Esophagus squamous epithelium (tissue), 5 donors: ENCODE results near the gene FBXL15. TPM values are rescaled to one million over a fixed set of nuclear protein-coding genes. Genes with fewer than 3 reads are reported as not detected.

Source experiments
- DNase-seq: peaks from one replicate; lab custom pipeline; 2025; lab: John Stamatoyannopoulos, UW
- H3K27ac ChIP-seq, 4 donors: fragments of 200-600 bp; sonication (generic); one replicate each; pipeline ENCODE4 v1.5.1; 2016 to 2019; ENCODE audit warnings: mild to moderate bottlenecking in 1 of 4
- H3K27me3 ChIP-seq, 4 donors: fragments of 200-600 bp; sonication (generic); 1 replicate in 3 of 4; 2 replicates in 1 of 4; pipeline versions ENCODE4 v1.5.1 to v1.6.0; 2017 to 2021; ENCODE audit warnings: antibody characterized with exemption in 1 of 4
- H3K36me3 ChIP-seq, 3 donors: fragments of 200-600 bp; sonication (generic); one replicate each; pipeline ENCODE4 v1.5.1; 2016 to 2019
- H3K4me1 ChIP-seq, 3 donors: fragments of 200-600 bp; sonication (generic); one replicate each; pipeline ENCODE4 v1.5.1; 2017 to 2019
- H3K4me3 ChIP-seq, 4 donors: fragments of 200-600 bp; sonication (generic); 1 replicate in 3 of 4; 2 replicates in 1 of 4; pipeline ENCODE4 v1.5.1; 2016 to 2019; ENCODE audit warnings: mild to moderate bottlenecking in 2 of 4, moderate library complexity in 1 of 4
- H3K9me3 ChIP-seq, 3 donors: fragments of 200-600 bp; sonication (generic); one replicate each; pipeline ENCODE4 v1.5.1; 2016 to 2019
- POLR2A ChIP-seq, 4 donors: fragments of 450-650 bp; IDR thresholded peaks; one replicate each; pipeline ENCODE4 v1.6.1; 2017; ENCODE audit warnings: antibody characterized with exemption in 4 of 4, mild to moderate bottlenecking in 4 of 4, moderate library complexity in 3 of 4
- WGBS, 2 donors: methylation state at CpG; one replicate each; pipeline ENCODE4 v1.1.5; 2018; 5-methylcytosine and 5-hydroxymethylcytosine counted together
- intact Hi-C: fragments of 100-400 bp; cut with DNase I; formaldehyde crosslinking; loops from one replicate; pipeline ENCODE4 v1.15.0; 2022
- total RNA-seq, 4 donors: library from RNA; depleted of rRNA; stranded (reverse); fragments of >200 nt; gene quantifications; one replicate each; pipeline ENCODE4 v1.1.0, GENCODE V29; 2016
- TF ChIP-seq, protein P1 (sequence below), 6 experiments: fragments of 450-650 bp in 4 of 6; fragments of 200-600 bp in 2 of 6; sonication (generic) in 2 of 6; IDR thresholded peaks; one replicate each; pipeline ENCODE4 v1.5.1; 2016 to 2019; ENCODE audit warnings: antibody characterized with exemption in 6 of 6, mild to moderate bottlenecking in 4 of 6, moderate library complexity in 4 of 6
- donor health status: DM: yes; HTN: yes; CAD: no.

FBXL15 gene
- total RNA-seq, 4 donors from 2014 or later, result 10.6 to 20.2 (median 18.8) TPM

- WGBS, 2 donors, result 0 to 1% methylated on average over 11 of the region's 11 CpGs
- peak overlapping the region; percentile 51 to 95 (median 86) for H3K4me3 ChIP-seq
- intact Hi-C loops, result no loop called here
- TF ChIP-seq POLR2A (IDR thresholded peaks at IDR 0.05), result no peak
- TF ChIP-seq, protein P1, sequence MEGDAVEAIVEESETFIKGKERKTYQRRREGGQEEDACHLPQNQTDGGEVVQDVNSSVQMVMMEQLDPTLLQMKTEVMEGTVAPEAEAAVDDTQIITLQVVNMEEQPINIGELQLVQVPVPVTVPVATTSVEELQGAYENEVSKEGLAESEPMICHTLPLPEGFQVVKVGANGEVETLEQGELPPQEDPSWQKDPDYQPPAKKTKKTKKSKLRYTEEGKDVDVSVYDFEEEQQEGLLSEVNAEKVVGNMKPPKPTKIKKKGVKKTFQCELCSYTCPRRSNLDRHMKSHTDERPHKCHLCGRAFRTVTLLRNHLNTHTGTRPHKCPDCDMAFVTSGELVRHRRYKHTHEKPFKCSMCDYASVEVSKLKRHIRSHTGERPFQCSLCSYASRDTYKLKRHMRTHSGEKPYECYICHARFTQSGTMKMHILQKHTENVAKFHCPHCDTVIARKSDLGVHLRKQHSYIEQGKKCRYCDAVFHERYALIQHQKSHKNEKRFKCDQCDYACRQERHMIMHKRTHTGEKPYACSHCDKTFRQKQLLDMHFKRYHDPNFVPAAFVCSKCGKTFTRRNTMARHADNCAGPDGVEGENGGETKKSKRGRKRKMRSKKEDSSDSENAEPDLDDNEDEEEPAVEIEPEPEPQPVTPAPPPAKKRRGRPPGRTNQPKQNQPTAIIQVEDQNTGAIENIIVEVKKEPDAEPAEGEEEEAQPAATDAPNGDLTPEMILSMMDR (IDR thresholded peaks at IDR 0.05), result no peak
- peak overlapping the region; percentile 81 to 93 (median 90) for H3K27ac ChIP-seq
- no peak for DNase-seq
- peaks cover 16 to 46% (median 16%) of the 10 kb centered on the region in 3 donors for H3K4me1 ChIP-seq
- H3K9me3 ChIP-seq, result no peaks in the 10 kb centered on the region
- no peaks in the 10 kb centered on the region for H3K27me3 ChIP-seq
- peaks cover 0 to 2% (median 0%) of the 10 kb centered on the region in 3 donors for H3K36me3 ChIP-seq
These were observed 29.4 kb downstream of the FBXL15 start for GRCh38 chr10:102450124-102450373.

DNA sequence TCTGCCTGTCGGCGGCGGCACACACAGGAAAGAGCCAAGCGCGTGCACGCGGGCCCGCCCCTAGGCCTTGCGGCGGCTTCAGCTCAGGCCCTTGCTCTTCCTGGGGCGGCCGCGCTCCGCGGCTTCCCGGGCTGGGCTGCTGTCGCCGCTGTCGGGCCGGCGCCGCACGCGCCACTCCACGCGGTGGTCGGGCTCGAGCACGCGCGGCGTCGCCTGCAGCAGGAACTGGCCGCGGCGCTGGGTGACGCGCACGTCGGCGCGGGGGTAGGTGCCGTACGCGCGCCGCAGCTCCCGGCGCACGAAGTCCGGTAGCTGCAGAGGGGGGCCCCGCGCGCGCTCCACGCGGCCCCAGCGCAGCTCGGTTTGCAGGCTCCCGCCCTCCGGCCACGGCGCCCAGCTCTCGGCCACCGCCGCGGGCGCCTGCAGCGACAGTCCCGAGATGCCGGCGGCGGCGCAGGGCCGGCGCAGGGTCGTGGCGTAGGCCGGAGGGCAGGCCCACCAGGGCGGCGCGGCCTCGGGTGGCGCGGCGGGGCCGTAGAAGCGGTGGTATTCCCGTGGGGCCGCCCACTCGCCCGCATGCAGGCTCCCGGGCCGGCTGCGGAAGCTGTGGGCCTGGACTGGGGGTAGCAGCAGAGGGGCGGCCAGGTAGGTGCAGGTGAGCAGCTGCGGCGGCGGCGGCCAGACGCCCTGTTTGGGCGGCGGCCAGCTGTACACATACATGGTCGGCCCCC, 29.9 kb downstream of the FBXL15 start:
- TF ChIP-seq POLR2A (IDR thresholded peaks at IDR 0.05), result peak in 2 of 4 donors; percentile 64 to 76
- TF ChIP-seq, protein P1 (IDR thresholded peaks at IDR 0.05), result peak in 1 of 6 experiments; percentile 47
- WGBS, 2 donors, result 0% methylated on average over 5 to 6 of the region's 104 CpGs
- DNase-seq, result peak; percentile 51

DNA sequence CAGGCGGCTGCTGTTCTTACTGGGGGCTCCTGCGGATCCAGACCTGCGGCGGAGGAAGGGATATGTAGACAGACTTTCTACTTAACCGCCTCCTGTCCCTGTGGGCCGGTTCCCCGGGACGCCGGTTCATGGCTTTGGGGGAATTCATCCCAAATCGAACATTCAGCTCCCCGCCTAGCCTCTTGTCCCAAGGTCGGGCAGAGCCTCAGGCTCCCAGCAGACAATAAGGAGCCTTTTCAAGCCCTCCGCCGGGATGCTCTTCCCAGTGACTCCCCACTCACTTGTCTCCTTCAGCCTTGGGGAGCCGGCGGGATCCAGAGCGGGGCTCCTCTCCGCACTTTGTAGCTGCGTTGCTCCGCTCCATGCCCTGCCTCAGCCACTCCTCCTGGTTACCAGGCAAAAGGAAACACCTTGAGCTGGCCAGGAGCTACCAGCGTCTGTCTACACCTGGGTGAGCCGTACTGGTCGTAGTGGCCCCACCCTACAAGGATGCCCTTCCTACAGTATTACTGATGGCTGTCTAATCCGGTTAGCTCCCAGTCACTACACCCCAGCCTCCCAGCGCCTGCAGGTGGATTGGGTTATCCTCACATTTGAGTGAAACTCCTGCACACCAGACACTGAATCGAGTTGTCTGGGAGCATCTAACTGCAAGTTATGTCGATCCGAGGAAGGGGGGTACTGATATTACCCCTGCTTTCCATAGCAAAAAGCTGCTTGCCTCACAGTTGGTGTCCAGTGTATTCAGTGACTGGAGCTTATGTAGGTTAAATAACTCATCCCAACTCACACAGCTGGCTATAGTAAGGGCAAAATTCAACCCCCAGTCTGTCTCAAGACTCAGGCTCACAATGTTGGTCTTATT, 30.7 kb downstream of the FBXL15 start, which contains the start of gene C10orf95:
TSS of gene C10orf95 (minus strand) at position 439 of the 865 bp plus-strand sequence. CDS start 450 bp downstream, outside the sequence.
- peak within 1 kb of the TSS; percentile 51 to 95 (median 86) for H3K4me3 ChIP-seq
- H3K4me1 ChIP-seq, result peaks cover 16 to 54% (median 16%) of the 10 kb centered on the region in 3 donors
- H3K36me3 ChIP-seq, result peaks cover 0 to 12% (median 0%) of the 10 kb centered on the region in 3 donors
- WGBS, 2 donors, result 18 to 45% methylated on average over 12 to 19 of the region's 28 CpGs
- intact Hi-C loops, result no loop called here
- no peaks in the 10 kb centered on the region for H3K9me3 ChIP-seq
- peak within 1 kb of the TSS; percentile 81 to 93 (median 90) for H3K27ac ChIP-seq
- H3K27me3 ChIP-seq, result no peaks in the 10 kb centered on the region
- no peak for TF ChIP-seq POLR2A (IDR thresholded peaks at IDR 0.05)
- TF ChIP-seq, protein P1 (IDR thresholded peaks at IDR 0.05), result no peak
- no peak for DNase-seq

More for the DNA sequence above, 29.9 kb downstream of the FBXL15 start:
- H3K36me3 ChIP-seq, result peaks cover 0 to 7% (median 0%) of the 10 kb centered on the region in 3 donors
- peaks cover 16 to 51% (median 16%) of the 10 kb centered on the region in 3 donors for H3K4me1 ChIP-seq
- intact Hi-C loops, result no loop called here
- peak overlapping the region; percentile 81 to 93 (median 90) for H3K27ac ChIP-seq
- H3K4me3 ChIP-seq, result peak overlapping the region; percentile 51 to 95 (median 86)
- no peaks in the 10 kb centered on the region for H3K27me3 ChIP-seq
- no peaks in the 10 kb centered on the region for H3K9me3 ChIP-seq

GRCh38 chr10:102452672-102453340, 32.2 kb downstream of the FBXL15 start:
- H3K9me3 ChIP-seq, result no peaks in the 10 kb centered on the region
- H3K27ac ChIP-seq, result peak overlapping the region in 3 of 4 donors; percentile 50 to 72 (median 50)
- H3K36me3 ChIP-seq, result peaks cover 0 to 12% (median 0%) of the 10 kb centered on the region in 3 donors
- H3K27me3 ChIP-seq, result no peaks in the 10 kb centered on the region
- WGBS, 2 donors, result 42 to 60% methylated on average over 1 to 3 of the region's 3 CpGs
- no peak overlapping the region for H3K4me3 ChIP-seq
- intact Hi-C loops, result no loop called here
- peaks cover 16 to 54% (median 16%) of the 10 kb centered on the region in 3 donors for H3K4me1 ChIP-seq
- DNase-seq, result no peak
- TF ChIP-seq, protein P1 (IDR thresholded peaks at IDR 0.05), result no peak
- no peak for TF ChIP-seq POLR2A (IDR thresholded peaks at IDR 0.05)
